GM21576 (cell line): ENCODE data around the gene TNFRSF1A.

ENCODE experiments used
- ATAC-seq: cut with Tn5 transposase; IDR thresholded peaks from one replicate; pipeline ENCODE4 v1.9.1; 2021; ENCODE audit warnings: mild to moderate bottlenecking, moderate library complexity; ENCODE audit not compliant: unreplicated experiment

Gene TNFRSF1A

DNA sequence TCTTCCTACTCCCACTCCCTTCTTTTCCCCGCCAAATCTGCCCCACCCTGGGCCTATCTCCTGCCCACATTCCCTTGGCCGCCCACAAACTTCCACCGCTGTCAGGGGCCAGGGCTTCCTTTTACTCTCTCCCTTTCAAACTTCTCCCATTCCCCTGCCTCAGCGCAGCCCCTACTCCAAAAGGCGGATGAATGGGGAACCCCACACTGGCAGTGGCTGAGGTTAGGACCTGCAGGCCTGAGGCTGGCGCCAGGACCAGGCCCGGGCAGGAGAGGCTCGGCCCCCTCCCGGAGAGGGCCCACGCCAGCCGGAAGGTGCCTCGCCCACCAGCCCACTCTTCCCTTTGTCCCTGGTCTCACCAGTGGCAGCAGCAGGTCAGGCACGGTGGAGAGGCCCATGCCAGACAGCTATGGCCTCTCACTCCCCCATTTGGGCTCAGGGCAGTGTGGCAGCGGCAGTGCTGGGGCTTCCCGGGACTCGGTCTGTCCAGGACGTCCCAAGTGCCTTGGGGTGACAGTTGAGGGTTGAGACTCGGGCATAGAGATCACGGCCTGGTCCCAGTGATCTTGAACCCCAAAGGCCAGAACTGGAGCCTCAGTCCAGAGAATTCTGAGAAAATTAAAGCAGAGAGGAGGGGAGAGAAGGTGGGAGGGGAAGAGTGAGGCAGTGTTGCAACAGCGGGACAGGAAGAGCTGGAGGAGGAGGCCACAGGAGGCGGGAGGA is at the start of gene TNFRSF1A:
Gene TNFRSF1A, minus strand, starts transcription at position 660 of the 723 bp plus-strand sequence. Its CDS starts 262 bp downstream, at position 398.
- no peak for ATAC-seq

DNA sequence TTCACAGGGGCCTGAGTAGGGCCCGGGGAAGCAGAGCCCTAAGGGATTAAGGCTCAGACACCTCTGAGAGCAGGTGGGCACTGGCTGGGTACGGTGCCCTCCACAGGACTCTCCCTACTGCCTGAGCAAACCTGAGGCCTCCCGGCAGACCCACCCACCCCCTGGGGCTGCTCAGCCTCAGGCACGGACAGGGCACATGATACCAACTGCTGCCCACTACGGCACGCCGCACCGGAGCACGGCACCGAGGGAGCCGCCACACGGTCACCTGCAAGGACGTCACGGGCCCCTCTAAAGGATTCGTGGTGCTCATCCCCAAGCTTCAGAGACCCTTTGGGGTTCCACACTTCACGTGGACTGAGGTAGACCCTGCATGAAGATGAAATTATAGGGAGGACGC is 49.1 kb upstream of the TNFRSF1A start:
- ATAC-seq = no peak

DNA sequence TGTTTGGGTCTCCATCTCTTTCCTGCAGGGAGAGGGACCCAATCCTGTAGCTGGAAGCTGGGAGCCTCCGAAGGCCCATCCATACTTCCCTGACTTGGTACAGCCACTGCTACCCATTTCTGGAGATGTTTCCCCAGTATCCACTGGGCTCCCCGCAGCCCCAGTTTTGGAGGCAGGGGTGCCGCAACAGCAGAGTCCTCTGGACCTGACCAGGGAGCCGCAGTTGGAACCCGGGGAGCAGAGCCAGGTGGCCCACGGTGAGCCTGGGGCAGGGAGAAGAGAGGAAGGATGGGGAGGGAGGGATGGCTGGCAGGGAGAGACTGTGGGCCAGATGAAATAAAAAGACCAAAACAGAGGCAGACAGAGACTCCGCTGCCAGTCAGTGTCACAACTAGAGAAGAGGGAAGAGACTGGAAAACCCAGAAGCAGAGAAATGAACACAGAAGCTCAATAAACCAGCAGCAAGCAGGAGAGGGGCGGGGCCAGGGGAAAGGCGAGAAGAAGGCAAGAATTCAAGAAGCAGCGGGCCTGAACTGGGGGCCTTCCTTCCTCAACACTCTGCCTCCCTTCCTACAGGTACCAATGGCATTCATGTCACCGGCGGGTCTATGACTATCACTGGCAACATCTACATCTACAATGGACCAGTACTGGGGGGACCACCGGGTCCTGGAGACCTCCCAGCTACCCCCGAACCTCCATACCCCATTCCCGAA is 48.4 kb upstream of the TNFRSF1A start:
- ATAC-seq = no peak

DNA sequence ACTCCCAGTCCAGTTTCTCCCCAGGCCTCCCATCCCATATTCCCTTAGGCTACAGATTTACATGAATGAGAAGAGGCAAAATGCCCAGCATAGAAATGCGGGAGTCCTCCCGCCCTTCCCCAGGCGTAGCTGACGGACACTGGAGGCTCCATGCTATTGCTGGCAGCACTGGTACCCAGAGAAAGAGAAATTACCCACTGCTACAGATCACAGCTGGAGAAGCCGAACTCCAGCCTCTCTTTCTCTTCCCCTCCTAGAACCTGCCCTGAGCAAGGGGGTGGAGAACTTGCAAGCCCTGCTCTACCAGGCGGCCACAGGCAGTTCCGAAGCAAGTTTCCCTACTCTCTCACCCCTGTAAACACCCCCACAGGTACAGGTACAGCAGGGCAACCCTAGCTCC is 45.7 kb upstream of the TNFRSF1A start:
- ATAC-seq = no peak

DNA sequence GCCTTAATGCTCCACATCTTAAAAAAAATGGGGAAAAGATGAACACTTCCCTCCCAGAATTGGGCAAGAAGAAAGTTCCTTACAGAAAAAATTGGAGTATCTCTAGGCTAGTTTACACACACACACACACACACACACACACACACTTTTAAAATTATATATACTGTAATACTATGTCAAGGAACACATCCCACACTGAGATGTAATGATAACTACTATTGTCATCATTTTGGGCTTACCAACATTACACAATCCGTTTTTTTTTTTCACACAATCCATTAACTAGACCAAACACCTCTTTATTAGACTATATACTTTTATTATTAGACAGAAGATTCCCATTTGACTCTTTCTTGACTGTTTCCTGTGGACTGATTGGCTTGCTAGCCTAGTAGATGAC is 44.6 kb upstream of the TNFRSF1A start:
- ATAC-seq = no peak

DNA sequence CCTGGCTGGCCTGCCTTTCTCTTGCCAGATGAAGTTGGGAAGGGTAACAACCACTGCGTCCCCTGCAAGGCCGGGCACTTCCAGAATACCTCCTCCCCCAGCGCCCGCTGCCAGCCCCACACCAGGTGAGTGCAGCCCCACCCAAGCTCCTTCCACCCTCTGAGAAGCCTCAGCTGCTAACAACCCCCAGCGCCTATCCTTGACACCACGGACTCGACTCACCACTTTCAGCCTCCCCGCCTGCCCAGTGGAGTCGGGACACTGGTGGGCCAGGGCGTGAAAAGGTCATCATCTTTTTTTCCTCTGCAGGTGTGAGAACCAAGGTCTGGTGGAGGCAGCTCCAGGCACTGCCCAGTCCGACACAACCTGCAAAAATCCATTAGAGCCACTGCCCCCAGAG is 44.2 kb upstream of the TNFRSF1A start:
- ATAC-seq = no peak

DNA sequence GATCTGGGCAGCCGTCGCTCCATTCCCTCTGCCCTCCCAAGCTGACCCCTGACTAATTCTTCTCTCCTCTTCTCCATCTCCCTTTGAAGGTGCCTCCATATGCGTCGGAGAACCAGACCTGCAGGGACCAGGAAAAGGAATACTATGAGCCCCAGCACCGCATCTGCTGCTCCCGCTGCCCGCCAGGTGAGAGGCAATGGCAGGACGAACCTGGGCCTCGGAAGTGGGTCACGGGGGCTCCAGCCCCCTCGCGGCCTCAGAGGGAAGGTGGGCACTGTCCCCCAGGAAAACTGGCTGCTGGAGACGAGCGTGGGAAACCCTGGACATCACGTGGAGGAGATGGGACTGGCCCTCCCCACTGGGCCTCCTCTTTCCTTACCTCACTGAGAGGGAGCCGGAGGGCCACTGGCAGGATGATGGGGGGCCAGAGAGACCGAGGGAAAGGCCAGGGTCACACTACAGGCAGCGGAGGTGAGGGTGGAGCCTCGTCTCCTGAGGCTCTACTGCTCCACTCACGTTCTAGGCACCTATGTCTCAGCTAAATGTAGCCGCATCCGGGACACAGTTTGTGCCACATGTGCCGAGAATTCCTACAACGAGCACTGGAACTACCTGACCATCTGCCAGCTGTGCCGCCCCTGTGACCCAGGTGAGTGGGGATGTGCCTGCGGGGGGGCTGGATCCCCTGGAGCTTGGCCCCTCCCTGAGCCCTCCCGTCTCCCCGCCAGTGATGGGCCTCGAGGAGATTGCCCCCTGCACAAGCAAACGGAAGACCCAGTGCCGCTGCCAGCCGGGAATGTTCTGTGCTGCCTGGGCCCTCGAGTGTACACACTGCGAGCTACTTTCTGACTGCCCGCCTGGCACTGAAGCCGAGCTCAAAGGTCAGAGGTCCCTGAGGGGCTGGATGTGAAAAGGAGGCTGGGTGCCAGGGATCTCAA is 42.9 kb upstream of the TNFRSF1A start:
- ATAC-seq = no peak

DNA sequence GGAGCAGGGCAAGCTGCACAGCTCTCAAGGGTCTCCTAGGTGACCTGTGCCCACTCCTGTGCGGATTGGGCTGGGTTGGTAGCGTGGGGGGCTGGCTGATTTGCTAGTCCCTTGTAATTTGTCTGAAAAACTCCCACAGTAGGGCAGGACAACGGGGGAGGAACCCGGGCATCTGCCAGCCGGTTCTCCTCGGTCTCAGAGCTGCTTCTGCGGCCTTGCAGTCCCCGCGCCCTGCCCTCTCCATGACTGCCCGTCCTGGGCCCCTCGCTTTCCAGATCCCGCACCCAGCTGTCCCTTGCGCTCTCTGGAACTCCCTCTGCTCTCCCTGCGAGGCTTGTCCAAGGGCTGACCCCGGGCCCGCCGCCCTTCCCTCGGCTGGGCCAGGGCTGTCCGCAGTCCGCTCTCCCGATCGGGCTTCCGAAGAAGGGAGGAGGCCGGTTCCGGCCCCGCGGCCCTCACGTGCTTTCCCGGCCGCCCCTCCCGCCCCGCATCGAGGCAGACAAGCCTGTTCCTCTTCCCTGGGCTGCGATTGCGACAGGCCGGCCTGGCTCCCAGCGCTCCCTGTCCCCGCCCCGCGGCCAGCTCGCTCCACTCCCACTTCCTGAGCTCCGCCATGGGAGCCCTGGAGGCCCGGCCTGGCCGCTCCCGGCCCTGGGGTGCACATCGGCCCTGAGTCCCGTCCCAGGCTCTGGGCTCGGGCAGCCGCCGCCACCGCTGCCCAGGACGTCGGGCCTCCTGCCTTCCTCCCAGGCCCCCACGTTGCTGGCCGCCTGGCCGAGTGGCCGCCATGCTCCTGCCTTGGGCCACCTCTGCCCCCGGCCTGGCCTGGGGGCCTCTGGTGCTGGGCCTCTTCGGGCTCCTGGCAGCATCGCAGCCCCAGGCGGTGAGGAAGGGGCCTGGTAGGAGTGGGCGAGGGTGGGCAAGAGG is 42.0 kb upstream of the TNFRSF1A start, which contains the start of gene LTBR:
Gene LTBR, plus strand, starts transcription at position 591 of the 927 bp plus-strand sequence. Its CDS starts 197 bp downstream, at position 788.
- no peak for ATAC-seq

DNA sequence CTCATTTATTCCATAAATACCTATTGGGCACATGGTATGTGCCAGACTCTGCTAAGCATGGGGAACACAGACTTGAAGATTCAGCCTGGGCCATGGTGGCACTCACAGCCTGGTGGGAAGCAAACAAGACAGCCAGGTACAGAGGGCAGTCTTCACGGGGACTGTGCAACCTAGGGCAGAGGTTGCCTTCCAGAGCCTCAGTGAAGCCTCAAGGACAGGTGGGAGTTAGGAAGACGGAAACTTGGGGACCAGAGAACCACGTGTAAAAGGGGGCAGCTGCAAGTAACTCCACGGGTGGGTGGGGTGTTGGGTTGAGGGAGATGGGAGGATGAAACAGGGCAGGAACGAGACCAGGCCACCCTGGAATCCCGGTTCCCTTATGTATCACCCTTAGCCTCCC is 41.1 kb upstream of the TNFRSF1A start:
- ATAC-seq = no peak

DNA sequence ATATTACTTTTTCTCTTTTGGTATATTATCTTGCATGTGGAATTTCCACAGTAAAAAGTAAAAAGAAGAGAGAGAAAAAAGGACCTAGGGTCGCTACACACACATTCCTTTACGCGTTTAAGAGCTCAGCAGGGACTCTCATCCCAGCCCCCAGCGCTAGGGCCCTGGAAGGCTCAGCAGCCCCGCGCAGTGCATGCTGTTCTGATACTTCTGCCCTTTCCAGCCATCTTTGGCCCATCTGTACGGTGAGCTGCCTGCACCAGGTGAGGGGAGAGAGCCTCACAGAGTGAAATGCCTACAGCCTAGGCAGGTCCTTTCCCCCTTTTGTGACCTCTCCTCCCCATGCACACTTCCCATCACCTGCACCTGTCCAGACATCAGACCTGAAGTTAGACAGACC is 40.5 kb upstream of the TNFRSF1A start:
- ATAC-seq = no peak

DNA sequence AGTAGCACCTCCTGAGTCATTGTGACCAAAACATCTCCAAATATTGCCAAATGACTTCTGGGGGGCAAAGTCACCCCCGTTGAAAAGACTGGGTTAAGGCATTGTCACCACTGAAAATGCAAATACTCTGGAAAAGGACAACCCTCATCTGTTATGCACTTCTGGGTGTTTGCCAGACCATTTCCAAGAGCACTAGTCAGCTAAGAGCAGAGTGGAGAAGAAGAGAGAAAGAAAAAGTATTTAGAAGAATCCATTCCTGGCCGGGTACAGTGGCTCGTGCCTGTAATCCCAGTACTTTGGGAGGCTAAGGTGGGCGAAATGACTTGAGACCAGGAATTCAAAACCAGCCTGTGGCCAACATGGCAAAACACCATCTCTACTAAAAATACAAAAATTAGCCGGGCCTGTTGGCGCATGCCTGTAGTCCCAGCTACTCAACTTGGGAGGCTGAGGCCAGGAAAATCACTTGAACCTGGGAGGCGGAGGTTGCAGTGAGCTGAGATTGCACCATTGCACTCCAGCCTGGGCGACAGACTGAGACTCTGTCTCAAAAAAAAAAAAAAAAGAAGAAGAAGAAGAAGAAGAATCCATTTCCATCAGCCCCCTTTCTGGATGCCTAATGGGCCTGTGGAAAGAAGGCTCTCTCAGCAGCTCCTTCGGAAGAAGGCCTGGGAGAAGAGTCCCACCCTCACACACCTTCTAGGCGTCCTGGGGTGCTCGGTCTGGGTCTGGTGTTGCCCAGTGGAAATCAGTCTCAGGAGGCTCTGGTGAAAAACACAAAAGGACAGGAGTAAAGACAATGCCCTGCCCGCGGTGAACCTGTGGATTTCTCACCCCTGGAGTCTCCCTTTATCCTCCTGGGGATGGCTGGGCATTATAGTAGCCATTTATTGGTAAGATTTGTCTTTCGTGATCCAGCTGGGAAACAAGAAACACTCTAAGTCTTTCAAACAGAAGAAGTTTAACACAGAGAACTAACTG is 38.6 kb upstream of the TNFRSF1A start:
- no peak for ATAC-seq

DNA sequence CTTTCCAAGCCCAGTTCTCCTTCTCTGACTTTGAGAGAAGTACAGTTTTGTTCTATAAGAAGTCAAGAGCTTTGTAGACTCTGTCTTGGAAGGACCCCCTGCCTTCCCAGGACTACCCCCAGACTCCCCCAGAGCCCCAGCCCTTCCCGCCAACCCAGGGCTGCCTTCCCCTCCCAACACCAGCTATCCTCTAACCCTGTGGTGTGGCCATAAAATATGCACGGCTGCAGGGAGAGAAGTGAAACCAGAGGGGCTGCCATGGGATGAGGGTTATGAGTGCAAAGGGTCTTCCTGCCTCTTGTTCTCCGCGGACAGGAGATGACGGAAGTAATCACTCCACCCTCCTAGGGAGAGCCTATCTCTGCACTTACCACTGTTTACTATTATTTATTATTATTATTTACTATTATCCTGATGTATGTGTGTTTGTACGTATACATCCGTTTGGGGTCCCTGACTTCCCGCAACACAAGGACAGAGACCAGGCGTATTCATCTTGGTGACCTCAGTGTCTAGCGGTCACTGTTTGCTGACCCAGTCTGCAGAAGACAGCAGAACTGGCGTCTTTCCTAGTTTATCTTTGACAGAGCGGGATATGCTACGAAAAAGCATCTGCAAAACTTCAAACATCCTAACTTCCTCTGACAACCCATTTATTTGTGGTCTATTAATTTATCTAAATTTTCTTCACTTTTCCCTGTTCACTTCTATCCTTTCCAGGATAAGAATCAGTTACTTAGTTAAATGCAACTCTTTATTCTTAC is 37.0 kb upstream of the TNFRSF1A start:
- ATAC-seq = no peak

DNA sequence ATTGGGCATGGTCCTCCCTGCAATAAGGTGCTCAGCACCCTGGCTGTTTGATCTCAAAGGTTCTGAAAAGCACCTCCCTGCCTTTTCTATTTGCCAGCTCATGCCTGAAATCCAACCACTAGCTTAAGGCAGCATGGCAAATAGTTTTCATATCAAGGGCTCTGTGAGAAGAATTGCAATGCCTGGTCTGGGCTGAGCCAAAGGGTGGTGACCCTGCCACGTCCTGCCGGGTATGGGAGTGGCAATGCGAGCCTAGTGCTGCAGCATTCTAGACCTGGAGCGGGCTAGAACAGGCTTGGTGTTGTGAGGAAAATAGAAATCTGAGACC is 35.8 kb upstream of the TNFRSF1A start:
- ATAC-seq = no peak

DNA sequence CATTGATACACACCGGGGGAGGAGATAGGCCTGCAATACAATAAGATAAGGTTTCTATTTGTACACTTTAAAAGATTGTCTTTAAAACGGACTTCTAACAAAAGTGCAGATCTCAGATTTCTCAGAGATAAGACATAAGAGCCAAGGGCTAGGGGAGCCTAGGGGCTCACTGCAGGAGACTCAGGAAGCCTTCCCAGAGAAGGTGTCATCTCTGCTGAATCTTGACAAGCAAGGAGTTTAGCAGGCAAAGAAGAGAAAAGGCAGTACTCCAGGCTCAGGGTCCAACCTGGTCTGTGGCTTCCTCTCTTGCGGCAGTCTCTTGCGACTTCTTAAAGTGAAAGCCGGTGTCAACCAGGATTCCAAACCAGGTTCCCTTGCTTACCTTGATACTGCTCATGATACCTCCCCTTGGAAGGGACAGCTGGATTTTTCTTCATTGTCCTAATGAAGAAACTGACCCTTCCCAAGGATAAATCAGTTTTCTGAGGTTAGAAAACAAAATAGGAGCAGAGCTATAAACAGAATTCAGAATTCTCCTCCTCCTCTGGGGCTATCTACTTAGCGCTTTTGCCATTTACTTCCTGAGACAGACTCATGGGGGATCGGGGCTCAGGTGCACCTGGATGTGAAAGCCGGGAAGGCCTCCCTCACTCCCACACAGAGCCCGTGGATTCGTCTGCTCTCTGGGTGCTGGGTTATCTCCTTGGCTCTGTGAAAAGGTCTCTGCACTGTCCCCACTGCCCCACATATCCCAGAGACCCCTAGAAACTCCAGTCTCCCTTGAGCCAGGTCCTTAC is 35.2 kb upstream of the TNFRSF1A start:
- no peak for ATAC-seq

DNA sequence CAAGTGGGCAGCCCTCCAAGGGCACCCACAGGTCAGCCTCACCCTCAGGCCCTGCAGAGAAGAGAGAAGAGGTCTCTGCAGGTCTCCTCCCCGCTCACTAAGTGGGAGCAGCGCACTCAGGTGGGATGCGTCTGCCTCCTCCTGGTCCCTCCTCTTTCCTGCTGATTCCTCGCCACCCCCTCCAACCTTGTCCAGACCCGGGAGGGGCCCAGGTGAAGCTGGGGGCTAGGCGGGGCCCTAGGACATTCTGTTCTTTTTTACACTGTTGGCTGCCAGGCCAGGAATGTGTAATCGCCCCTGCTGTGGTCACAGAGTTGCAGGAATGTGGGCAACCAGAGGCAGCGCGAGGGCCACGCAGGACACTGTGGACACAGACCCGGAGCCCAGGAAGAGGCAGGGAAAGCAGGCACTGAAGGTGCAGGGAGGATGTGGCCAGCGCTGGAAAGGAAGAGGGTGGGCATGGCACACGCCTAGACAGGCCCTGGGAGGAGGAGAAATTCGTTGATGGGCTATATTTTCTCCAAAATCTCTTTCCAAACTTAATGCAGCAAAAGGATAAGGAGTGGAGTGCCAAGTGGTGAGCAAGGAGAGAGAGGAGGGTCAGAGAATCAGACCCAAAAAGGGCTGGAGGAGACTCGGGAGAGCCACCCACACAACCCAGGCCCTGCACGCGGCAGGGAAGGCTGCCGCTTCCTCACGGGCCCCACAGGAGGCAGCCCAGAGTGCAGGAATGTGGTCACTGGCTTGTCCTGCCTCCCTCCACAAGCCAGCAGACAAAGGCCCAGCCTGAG is 34.4 kb upstream of the TNFRSF1A start:
- no peak for ATAC-seq

DNA sequence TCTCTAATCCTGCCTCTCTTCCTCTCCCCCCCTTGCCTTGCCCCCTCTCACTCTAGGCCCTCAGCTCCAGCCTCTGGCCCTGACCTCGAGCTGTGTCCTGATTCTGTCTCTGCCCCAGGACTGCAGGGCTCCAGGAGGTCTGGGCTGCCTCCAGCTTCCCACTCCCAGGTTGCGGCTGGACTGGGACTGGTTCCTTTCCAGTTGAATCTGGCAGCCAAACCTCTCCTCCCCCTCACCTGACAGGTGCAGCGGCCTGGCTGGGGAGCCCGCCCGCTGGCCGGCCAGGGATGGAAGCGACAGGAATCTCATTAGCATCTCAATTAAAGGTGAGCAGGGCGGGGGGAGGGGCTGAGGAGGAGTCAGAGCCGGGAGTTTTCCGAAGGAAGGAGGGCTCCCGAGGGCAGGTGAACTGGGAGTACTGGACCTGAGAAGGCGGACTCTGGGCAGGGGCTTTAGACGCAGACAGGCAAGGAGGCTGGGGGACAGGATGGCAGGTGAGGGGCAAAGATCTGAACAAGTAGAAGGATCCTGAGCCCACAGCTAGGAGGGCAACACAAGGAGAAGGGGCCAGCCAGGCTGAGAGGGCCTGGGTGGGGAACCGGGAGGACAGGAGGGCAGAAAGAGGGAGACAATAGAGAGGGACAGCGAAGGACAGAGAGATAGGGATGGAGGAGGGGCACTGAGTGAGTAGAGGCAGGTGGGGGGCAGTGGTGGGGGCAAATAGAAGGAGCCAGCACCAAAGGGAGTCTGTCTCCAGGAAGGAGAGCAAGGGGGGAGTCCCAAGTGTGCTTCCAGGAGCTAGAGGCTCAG is 33.6 kb upstream of the TNFRSF1A start, which contains the start of gene SCNN1A:
Gene SCNN1A, minus strand, starts transcription at position 295 of the 810 bp plus-strand sequence. CDS start 780 bp downstream, outside the sequence.
- no peak for ATAC-seq
